Stimulated activated CD8-positive, alpha-beta memory T cell treated with anti-CD3 and anti-CD28 coated beads, Interleukin-7, amount 100 ng/mL, for 24 hours (primary cell): ENCODE measurements around the gene OR4S1.
"Not testable (repeated sequence)": the region's sequence is repeated elsewhere in the genome, so short reads cannot be mapped to it uniquely, and the experiment has no call there.

Experiments
- DNase-seq: peaks from one replicate; pipeline ENCODE4 v3.0.0-alpha.2; 2020; ENCODE audit warnings: low read depth

OR4S1 gene, protein sequence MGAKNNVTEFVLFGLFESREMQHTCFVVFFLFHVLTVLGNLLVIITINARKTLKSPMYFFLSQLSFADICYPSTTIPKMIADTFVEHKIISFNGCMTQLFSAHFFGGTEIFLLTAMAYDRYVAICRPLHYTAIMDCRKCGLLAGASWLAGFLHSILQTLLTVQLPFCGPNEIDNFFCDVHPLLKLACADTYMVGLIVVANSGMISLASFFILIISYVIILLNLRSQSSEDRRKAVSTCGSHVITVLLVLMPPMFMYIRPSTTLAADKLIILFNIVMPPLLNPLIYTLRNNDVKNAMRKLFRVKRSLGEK

DNA sequence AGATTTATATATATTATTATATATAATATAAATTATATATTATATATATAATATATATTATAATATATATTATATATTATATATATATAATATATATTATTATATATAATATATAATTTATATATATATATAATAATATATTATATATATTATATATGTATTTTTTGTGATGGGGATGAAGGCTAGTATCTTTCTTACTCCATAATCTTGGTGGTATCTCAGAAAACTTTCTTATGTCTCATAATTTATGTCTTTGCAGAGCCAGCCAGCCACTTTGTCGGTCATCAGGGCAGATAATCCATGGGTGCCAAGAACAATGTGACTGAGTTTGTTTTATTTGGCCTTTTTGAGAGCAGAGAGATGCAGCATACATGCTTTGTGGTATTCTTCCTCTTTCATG, at the start of gene OR4S1:
Gene OR4S1 (plus strand): TSS at position 301 of the 400 bp plus-strand sequence. CDS start 0 bp downstream, at position 301.
- DNase-seq, result no peak

DNA sequence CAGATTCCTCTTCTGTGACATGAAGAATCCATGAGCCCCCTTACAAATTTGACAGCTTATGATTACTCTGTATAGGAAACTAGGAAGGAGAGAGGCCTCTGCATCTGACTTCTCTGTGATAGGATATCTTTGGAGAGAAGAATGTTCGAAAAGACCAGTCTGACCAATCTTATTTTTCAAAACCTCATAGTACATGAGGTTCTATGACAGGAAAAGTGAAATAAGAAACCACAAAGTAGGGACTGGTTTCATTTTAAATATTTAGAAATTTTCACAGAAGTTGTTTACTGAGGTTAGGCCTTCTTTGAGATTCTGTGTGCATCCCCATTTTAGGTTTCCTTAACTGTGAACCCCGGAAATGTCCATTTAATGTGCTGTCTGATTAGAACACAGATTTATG, 44.4 kb upstream of the OR4S1 start:
- DNase-seq, result no peak

DNA sequence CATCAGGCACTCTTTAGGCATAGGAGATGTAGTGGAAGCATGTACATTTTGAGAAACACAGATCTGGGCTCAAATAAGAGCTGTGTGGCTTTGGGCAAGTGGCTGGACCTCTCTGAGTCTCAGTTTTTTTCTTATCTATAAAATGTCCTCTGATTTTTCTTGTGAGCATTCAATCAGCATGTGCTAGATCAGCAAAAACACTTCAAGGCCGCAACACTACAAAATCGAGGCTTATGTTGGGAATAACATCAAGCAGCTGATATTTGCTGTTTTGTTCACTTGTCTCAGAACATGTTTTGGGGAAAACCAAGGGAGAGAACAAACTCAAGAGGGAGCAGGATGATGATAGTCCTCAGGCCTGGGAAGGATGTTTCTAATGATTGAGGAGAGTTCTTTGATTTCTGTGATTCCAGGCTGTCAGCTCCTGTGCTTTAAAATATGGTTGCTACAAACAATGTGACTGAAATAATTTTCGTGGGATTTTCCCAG, 42.6 kb upstream of the OR4S1 start, which contains the start of gene OR4X1:
Gene OR4X1 (plus strand): TSS at position 439 of the 489 bp plus-strand sequence. CDS start 0 bp downstream, at position 439.
- no peak for DNase-seq

DNA sequence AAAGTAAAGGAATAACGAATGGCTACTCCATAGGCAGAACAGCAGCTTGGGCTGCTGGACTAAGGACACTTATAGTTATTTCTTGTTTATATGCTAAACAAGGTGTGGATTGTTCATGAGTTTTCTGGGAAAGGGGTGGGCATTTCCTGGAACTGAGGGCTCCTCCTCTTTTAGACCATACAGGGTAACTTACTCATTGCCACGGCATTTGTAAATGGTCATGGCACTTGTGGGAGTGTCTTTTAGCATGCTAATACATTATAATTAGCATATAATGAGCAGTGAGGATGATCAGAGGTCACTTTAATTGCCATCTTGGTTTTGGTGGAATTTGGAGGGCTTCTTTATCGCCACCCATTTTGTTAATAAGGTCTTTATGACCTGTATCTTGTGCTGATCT, 35.4 kb upstream of the OR4S1 start:
- DNase-seq, result no peak

DNA sequence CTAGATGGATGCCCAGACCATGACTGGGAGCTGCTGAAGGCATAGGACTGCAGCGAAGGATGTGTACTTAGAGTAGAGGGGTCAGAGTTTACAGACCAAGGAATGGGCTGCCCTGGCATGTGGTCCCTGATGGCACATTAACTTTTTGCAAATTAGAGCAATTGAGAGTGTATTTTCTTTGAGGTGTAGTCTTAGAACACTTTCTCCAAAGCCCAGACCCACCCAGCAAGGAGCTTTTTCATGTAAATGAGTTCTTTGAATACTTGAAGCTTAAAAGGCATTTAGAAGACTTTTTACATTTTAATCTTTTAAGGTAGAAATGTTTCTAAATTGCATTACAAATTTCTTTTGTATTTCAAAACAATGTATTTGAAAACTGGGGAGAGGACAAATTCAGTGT, 33.4 kb upstream of the OR4S1 start:
- DNase-seq, result no peak

DNA sequence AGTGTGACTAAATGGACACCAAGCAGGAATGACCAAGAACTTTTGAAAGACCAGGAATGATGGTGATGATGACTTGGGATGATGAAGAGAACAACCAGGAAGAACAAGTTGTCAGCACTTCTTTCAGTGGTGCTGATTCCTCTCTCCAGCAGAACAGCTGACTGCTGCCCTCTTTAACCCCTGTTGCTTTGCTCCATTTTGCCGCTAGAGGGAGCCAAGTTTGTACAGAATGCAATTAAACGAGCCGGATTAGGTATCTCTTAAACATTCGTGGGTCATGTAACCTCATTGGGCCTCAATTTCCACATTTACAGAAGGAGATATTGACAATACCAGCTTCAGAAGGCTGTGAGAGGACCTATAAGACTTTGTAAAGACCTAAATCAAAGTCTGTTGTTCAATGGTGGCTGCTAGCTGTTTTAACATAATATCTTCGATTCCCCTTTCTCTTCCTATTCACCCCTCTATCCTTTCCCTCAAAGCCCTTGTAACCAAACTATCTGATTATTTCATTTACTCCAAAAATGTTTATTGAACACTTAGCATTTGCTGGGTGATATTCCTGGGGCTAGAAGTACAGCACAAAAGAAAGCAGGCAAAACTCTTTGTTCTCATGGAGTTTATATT, 1.9 kb downstream of the OR4S1 start:
- peak; percentile 40 for DNase-seq

DNA sequence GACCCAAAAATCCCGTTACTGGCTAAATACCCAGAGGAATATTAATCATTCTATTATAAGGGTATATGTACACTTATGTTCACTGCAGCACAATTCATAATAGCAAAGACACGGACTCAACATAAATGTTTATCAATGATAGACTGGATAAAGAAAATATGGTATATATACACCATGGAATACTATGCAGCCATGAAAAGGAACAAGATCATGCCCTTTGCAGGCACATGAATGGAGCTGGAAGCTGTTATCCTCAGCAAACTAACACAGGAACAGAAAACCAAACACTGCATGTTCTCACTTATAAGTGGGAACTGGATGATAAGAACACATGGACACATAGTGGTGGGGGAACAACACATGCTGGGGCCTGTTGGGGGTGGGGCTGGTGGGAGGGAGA, 7.6 kb downstream of the OR4S1 start:
- not testable (repeated sequence) for DNase-seq

DNA sequence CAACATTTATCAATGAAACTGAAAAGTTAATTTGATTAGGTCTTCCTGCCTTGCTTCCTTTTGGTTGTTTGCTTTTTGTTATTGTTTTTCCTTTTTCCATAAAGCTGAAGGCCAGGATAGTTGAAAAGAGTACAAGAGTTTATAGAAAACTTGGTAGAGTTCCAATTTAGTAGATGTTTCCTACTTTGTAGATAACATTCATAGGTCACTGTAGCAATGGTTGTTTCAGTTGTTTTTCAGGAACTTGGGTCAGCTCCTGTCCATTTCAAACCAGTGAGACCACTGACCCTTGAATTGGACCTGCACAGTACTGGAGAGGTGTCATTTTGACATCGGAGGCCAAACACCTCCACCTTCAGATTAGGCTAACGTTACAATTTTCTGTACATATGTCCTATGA, 13.8 kb downstream of the OR4S1 start:
- not testable (repeated sequence) for DNase-seq

DNA sequence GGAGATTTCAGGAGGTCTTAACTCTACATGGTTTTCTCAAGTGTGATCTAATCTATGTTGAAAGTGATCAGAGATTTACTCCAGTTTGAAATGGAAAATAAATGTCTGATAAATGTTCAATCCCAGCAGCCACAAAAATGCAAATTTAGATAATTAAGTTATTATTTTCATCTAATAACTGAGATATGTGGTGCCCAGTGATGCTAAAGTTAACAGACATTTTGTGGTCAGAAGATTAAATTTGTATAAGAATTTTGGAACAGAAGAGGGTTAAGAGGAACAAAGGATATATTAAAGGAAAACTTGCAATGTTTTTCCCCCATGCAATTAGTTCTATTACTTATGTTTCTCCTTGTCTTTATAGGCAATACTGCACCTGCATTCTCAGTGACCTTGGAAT, 18.6 kb downstream of the OR4S1 start, which contains the start of gene OR4C3:
Gene OR4C3 (plus strand): TSS at position 301 of the 400 bp plus-strand sequence. CDS start 102 bp downstream, outside the sequence.
- not testable (repeated sequence) for DNase-seq

DNA sequence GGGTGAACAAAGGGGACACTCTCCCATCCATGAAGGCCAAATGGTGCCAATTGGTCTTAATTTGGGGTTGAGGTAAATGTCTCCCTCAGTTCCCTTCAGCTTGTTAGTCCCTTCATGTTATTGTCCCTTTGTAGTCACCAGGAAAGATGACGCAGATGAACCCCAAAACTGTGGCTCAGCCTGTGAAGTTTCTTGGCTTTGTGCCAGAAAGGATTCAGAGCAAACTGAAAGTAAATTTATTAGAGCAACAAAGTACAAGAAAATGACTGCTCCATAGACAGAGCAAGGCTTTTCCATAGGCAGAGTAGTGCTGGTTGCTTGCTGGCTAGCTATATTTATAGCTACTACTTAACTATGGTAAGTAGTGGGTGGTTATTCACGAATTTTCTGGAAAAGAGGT, 35.4 kb downstream of the OR4S1 start:
- DNase-seq, result no peak

DNA sequence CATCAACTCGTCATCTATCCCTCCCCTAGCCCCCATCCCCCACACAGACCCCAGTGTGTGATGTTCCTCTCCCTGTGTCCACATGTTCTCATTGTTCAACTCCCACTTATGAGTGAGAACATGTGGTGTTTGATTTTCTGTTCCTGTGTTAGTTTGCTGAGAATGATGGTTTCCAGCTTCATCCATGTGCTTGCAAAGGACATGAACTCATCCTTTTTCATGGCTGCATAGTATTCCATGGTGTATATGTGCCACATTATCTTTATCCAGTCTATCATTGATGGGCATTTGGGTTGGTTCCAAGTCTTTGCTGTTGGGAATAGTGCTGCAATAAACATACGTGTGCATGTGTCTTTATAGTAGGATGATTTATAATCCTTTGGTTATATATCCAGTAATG, 36.5 kb downstream of the OR4S1 start:
- DNase-seq, result not testable (repeated sequence)

DNA sequence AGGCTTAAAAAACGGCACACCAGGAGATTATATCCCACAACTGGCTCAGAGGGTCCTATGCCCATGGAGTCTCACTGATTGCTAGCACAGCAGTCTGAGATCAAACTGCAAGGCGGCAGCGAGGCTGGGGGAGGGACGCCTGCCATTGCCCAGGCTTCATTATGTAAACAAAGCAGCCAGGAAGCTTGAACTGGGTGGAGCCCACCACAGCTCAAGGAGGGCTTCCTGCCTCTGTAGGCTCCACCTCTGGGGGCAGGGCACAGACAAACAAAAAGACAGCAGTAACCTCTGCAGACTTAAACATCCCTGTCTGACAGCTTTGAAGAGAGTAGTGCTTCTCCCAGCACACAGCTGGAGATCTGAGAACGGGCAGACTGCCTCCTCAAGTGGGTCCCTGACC, 40.3 kb downstream of the OR4S1 start:
- DNase-seq, result not testable (repeated sequence)

DNA sequence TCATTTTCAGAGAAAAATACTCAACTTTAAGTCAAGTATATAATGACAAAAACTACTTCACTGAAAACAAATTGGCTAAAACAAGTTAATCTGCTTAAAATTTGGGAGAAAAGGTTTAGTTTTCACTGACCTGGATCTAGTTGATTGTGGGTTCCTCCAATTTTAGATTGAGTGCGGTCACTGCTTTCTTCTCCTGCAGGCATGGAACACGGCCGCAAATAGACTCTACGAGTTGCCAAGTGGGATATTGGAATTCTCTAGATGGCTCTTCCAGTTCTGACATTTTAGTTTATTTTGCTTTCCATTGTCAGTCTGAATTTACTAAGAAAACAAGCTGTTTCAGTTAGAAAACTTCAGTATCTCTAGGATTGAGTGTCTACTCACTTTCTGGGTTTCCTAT, 48.0 kb downstream of the OR4S1 start:
- DNase-seq, result no peak

DNA sequence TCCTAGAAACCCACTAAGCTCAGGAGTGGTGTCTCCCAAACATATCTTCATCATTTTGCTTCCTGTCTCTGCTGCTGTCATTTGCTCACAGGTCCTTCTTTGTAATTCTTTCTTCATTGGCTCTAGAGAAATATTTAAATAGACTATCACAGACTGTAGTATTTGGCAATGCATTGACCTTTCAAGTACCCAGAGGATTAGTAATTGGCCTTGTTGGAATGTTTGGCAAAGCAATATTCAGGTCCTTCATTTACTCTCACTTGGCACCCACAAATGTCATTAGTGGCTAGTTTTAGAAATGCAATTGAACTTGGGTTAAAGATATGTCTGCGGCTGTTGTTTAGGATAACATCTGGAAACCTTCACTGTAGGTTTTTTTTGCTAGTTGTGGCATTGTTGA, 48.7 kb downstream of the OR4S1 start:
- DNase-seq, result no peak
